ENCODE data around the gene GFRA1.

- no peak for TF ChIP-seq ZNF274 (IDR thresholded peaks at IDR 0.05; ENCODE audit: borderline replicate concordance, extremely low read depth, low read length)
- no peak for TF ChIP-seq RFX5 (IDR thresholded peaks at IDR 0.05; ENCODE audit: borderline replicate concordance, low read depth, low read length)
- TF ChIP-seq CTCF (IDR thresholded peaks at IDR 0.05; ENCODE audit: control extremely low read depth in 1 of 3, insufficient read depth in 1 of 3, low read depth in 1 of 3, low read length in 3 of 3): no peak
- TF ChIP-seq RNF2 (IDR thresholded peaks at IDR 0.05; ENCODE audit: borderline replicate concordance, low read depth, low read length, missing control alignments, poor library complexity, severe bottlenecking): no peak
- TF ChIP-seq EZH2 (IDR thresholded peaks at IDR 0.05; ENCODE audit: low read depth, low read length, severe bottlenecking): no peak
- TF ChIP-seq HDAC2 (IDR thresholded peaks at IDR 0.05; ENCODE audit: borderline replicate concordance in 1 of 2, low read depth in 2 of 2, low read length in 2 of 2): no peak
- no peak for TF ChIP-seq JUND (IDR thresholded peaks at IDR 0.05; ENCODE audit: low read length)
- TF ChIP-seq EP300 (IDR thresholded peaks at IDR 0.05; ENCODE audit: borderline replicate concordance in 1 of 2, low read depth in 2 of 2, low read length in 2 of 2): no peak
Measured at GRCh38 chr10:116125180-116125579, 147.8 kb downstream of the GFRA1 start.
